Measurements from ENCODE around the gene LTN1. TPM values are rescaled to one million over a fixed set of nuclear protein-coding genes. Genes with fewer than 3 reads are reported as not detected.

The LTN1 gene
- total and polyA plus RNA-seq, 2 of the 13 experiments (the other 11 are each of a cell fraction or from before 2014, with no cell fraction given): 6.7 to 24.6 TPM

DNA sequence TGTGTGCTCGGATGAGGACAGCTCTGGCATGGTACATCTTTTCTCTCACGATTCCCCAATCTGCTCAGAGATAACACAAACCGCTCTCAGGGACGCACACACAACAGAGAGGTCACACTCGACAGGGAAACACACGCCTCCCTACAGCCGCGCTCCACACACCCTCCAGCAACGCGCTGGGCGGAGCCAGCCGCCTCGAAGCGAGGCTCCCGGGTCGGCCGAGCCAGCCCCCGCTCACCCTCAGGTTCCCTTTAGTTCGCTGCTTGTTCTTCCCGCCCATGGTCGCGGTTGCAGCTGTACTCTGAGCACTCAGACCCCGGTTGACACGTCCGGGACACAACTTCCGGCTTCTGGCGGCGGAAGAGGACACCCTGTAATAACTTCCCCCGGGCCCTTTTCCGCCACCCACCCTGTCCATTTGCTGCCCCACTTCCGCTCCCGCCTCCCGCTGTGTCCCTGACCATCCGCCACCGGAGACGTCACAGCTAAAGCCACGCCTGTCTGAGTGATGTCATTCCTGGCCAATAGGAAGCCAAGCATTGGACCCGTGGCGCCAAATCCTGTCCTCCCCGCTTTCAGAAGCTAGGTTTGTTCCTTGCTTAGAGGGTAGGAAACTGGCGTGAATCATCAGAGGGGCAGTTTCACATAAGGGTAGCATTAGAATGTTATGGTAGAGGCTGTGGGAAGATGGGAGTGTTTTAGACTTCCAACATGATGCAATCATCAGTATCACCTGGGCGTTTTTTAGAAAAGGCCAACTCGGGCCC, at the start of gene LTN1 (continued):
- TF ChIP-seq ZNF354B (CRISPR knock-in tag; IDR thresholded peaks at IDR 0.05) (no peak), RFXAP (CRISPR knock-in tag; IDR thresholded peaks at IDR 0.05; ENCODE audit: borderline replicate concordance) (peak; percentile 78; the same call in 1 of the 2 replicates), TCF7 (IDR thresholded peaks at IDR 0.05; ENCODE audit: low read depth) (no peak), SIX1 (CRISPR knock-in tag; IDR thresholded peaks at IDR 0.05; ENCODE audit: borderline replicate concordance) (no peak), ATM (IDR thresholded peaks at IDR 0.05; ENCODE audit: borderline replicate concordance) (no peak), REXO4 (CRISPR knock-in tag; IDR thresholded peaks at IDR 0.05; ENCODE audit: borderline replicate concordance) (no peak), ZSCAN21 (CRISPR knock-in tag; IDR thresholded peaks at IDR 0.05; ENCODE audit: borderline replicate concordance) (no peak), HNF4G (IDR thresholded peaks at IDR 0.05; ENCODE audit: borderline replicate concordance, low read depth, low read length) (peak; percentile 6; the same call in 1 of the 2 replicates), HNF4G (CRISPR knock-in tag; IDR thresholded peaks at IDR 0.05; ENCODE audit: borderline replicate concordance, low read depth) (0 out of 2 replicates have a peak, but pooled peaks have one; percentile 34), MIXL1 (CRISPR knock-in tag; IDR thresholded peaks at IDR 0.05) (no peak; the same call in 1 of the 2 replicates), HHEX (CRISPR knock-in tag; IDR thresholded peaks at IDR 0.05) (no peak), ZNF788 (CRISPR knock-in tag; IDR thresholded peaks at IDR 0.05; ENCODE audit: borderline replicate concordance) (no peak; the same call in 1 of the 2 replicates)
- TF ChIP-seq, protein P1, sequence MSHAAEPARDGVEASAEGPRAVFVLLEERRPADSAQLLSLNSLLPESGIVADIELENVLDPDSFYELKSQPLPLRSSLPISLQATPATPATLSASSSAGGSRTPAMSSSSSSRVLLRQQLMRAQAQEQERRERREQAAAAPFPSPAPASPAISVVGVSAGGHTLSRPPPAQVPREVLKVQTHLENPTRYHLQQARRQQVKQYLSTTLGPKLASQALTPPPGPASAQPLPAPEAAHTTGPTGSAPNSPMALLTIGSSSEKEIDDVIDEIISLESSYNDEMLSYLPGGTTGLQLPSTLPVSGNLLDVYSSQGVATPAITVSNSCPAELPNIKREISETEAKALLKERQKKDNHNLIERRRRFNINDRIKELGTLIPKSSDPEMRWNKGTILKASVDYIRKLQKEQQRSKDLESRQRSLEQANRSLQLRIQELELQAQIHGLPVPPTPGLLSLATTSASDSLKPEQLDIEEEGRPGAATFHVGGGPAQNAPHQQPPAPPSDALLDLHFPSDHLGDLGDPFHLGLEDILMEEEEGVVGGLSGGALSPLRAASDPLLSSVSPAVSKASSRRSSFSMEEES (CRISPR knock-in tag; IDR thresholded peaks at IDR 0.05): no peak
- TF ChIP-seq, protein P2, sequence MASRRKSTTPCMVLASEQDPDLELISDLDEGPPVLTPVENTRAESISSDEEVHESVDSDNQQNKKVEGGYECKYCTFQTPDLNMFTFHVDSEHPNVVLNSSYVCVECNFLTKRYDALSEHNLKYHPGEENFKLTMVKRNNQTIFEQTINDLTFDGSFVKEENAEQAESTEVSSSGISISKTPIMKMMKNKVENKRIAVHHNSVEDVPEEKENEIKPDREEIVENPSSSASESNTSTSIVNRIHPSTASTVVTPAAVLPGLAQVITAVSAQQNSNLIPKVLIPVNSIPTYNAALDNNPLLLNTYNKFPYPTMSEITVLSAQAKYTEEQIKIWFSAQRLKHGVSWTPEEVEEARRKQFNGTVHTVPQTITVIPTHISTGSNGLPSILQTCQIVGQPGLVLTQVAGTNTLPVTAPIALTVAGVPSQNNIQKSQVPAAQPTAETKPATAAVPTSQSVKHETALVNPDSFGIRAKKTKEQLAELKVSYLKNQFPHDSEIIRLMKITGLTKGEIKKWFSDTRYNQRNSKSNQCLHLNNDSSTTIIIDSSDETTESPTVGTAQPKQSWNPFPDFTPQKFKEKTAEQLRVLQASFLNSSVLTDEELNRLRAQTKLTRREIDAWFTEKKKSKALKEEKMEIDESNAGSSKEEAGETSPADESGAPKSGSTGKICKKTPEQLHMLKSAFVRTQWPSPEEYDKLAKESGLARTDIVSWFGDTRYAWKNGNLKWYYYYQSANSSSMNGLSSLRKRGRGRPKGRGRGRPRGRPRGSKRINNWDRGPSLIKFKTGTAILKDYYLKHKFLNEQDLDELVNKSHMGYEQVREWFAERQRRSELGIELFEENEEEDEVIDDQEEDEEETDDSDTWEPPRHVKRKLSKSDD (CRISPR knock-in tag; IDR thresholded peaks at IDR 0.05; ENCODE audit: low read depth): peak; percentile 74; the same call in 1 of the 2 replicates
- TF ChIP-seq, protein P3, sequence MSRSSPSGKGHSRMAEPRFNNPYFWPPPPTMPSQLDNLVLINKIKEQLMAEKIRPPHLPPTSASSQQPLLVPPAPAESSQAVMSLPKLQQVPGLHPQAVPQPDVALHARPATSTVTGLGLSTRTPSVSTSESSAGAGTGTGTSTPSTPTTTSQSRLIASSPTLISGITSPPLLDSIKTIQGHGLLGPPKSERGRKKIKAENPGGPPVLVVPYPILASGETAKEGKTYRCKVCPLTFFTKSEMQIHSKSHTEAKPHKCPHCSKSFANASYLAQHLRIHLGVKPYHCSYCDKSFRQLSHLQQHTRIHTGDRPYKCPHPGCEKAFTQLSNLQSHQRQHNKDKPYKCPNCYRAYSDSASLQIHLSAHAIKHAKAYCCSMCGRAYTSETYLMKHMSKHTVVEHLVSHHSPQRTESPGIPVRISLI (CRISPR knock-in tag; IDR thresholded peaks at IDR 0.05; ENCODE audit: borderline replicate concordance): peak; percentile 35; the same call in 1 of the 2 replicates
- TF ChIP-seq, protein P4, sequence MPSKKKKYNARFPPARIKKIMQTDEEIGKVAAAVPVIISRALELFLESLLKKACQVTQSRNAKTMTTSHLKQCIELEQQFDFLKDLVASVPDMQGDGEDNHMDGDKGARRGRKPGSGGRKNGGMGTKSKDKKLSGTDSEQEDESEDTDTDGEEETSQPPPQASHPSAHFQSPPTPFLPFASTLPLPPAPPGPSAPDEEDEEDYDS (CRISPR knock-in tag; IDR thresholded peaks at IDR 0.05): peak; percentile 64
- TF ChIP-seq, protein P5, sequence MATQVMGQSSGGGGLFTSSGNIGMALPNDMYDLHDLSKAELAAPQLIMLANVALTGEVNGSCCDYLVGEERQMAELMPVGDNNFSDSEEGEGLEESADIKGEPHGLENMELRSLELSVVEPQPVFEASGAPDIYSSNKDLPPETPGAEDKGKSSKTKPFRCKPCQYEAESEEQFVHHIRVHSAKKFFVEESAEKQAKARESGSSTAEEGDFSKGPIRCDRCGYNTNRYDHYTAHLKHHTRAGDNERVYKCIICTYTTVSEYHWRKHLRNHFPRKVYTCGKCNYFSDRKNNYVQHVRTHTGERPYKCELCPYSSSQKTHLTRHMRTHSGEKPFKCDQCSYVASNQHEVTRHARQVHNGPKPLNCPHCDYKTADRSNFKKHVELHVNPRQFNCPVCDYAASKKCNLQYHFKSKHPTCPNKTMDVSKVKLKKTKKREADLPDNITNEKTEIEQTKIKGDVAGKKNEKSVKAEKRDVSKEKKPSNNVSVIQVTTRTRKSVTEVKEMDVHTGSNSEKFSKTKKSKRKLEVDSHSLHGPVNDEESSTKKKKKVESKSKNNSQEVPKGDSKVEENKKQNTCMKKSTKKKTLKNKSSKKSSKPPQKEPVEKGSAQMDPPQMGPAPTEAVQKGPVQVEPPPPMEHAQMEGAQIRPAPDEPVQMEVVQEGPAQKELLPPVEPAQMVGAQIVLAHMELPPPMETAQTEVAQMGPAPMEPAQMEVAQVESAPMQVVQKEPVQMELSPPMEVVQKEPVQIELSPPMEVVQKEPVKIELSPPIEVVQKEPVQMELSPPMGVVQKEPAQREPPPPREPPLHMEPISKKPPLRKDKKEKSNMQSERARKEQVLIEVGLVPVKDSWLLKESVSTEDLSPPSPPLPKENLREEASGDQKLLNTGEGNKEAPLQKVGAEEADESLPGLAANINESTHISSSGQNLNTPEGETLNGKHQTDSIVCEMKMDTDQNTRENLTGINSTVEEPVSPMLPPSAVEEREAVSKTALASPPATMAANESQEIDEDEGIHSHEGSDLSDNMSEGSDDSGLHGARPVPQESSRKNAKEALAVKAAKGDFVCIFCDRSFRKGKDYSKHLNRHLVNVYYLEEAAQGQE (IDR thresholded peaks at IDR 0.05; ENCODE audit: borderline replicate concordance in 1 of 2, low read depth in 1 of 2, low read length in 2 of 2): no peak

All from HepG2 (cell line).